Measurements from ENCODE around the gene ADAM19.
A peak's percentile ranks its signal among the peaks of the same experiment; 100 is the strongest.

The ADAM19 gene

DNA sequence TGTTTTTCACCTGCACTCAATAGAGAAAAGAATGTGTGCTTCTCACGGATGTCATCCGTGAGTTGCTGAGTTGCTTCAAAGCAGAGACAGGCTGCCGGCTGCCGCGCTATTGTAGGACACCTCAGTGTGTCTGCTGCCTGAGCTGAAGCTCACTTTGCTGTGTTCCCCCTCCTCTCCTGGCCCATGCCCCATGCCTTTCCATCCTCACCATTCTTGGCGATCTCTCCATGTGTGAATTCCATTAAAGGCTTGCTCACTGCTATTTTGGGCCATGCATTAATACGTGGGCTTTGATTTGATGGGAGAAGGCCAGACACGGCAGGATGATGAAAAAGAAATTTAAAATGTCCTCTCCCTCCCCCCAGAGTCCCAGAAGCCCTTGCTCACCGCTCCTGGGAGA, 14.5 kb downstream of the ADAM19 start:
- DNase-seq, result no peak

GRCh38 chr5:157559301-157559700, 16.3 kb downstream of the ADAM19 start:
- DNase-seq, result no peak

DNA sequence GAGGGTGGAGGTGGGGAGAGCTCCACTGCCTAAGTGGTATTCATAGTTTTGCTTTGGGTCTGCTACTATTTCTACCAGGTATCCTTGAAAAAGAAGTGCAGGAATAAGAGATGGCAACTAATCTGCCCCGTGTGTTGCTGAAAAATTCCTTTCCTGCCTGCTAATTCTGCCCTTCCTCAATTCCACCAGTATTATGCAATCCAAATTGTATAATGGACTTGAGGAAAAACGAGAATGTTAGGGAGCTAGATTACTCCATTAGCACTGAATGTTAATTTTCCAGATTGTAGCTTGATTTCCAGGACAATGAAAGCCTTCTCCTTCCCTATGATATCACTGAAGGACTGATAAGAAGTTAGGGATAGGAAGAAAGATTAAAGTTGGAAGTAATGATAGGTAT, 16.9 kb downstream of the ADAM19 start:
- DNase-seq, result no peak

- DNase-seq, result no peak
These were observed 17.5 kb downstream of the ADAM19 start for GRCh38 chr5:157558041-157558595.

DNA sequence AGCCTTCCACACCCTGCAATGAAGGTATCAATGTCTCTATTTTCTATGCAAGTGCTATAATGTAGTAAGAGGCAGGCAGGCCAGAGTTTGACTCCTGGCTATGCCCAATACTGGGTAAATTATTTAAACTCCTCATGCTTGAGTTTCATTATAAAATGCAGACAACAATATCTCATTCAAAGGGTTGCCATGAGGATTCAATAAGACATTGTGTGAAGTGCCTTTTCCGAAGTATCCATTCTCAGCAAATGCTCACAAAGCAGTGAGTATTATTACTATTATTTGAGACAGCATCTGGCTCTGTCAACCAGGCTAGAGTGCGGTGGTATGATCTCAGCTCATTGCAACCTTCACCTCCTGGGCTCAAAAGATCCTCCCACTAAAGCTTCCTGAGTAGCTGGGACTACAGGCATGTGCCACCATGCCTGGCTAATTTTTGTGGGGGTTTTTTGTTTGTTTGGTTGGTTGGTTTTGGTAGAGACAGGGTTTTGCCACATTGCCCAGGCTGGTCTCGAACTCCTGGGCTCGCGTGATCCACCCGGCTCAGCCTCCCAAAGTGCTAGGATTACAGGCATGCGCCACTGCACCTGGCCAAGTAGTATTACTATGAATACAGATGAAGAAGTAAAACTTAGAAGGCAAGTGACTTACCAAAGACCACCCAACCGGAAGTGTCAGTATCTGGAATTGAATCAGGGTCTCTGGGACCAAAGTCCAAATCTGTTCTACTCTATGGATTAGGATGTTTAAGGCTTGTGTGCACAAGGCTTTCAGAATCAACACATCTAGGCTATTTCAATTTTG, 18.8 kb downstream of the ADAM19 start:
- no peak for DNase-seq

DNA sequence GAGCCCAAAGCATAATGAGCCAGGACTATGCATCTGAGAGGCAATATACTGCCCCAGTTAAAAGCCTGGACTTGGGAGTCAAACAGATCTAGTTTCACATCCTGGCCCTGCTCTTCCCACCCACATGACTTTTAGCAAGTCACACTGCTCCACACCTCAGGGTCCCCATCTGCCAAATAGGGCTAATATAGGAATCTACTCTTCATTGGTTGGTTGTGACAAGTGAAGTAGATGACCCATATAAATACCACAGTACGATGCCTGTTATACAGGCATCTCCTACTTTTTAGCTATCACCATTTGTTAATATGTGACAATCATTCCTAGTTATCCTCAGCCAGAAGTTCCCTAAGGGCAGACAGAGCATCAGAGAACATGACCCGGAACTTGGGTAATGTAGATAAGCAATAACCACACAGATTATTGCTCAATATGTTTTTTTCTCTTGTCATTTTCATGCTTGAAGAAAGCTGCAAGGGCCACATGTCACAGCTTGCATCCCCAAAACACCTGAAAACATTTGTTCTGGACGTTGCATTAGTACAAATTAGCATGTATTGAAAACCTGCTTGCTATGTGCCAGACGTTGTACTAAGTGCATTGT, 20.4 kb downstream of the ADAM19 start:
- no peak for DNase-seq

DNA sequence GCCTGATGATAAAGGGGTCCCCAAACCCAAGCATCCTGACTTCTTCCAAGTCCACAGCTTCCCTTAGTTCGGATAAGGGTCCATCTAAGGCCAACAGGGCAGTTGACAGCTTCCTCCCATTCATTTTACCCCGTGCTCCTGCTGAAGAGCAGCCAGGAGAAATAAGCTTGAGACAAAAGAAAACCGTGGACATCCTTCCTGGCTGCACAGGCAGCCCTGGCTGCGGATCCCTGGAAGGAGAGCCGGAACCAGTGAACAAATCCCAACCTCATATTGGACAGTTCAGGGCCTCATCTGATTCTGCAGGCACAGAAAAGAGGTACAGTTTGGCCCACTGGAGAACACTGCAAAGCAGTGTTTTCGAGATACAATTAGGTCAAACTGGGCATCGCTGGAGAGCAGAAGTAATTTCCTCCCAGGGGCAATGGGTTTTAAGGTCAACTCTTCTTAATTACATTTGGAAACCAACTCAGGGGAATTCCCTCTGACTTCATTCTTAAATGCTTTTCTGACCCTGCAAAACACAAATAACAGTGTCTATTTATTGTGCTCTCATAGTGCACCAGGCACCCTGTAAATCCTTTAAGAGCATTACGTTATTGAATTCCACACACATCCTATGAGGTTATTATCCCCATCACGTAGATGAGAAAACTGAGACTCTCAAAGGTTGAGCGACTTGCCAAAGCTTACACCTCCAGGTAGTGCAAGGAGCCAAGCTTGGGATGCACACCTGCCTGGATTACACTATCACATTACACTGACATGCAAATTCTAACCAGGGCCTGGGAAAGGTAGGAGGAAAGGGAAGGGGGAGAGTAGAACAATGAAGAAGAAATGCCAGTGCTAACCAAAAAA, 21.2 kb downstream of the ADAM19 start:
- DNase-seq, result no peak

DNA sequence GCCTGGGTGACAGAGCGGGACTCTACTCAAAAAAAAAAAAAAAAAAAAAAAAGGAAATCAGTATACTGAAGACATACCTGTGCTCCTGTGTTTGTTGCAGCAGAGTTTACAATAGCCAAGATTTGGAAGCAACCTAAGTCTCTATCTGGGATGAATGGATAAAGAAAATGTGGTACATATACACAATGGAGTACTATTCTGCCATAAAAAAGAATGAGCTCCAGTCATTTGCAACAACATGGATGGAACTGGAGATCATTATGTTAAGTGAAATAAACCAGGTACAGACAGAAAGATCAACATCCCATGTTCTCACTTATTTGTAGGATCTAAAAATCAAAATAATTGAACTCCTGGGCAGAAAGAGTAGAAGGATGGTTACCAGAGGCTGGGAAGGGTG, 22.9 kb downstream of the ADAM19 start:
- no peak for DNase-seq

GRCh38 chr5:157550663-157551062, 24.9 kb downstream of the ADAM19 start:
- DNase-seq, result no peak

DNA sequence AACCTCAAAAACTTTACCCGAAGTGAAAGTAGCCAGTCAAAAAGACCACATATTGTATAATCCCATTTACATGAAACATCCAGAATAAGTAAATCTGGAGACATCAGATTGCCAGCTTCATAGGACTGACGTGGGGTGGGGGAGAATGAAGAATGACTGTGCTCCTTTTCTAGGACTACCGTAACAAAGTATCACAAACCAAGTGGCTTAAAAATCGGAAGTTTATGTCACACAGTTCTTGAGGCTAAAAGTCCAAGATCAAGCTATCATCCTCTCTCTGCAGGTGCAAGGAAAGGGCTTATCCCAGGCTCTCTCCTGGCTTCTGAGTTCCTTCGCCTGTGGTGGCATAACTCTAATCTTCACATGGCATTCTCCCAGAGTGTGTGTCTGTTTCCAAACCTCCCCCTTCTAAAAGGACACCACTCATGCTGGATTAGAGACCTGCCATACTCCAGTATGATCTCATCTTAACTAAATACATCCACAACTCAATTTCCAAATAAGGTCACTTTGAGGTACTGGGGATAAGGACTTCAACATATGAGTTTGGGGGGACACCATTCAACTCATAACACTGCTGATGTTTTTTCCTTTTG, 25.5 kb downstream of the ADAM19 start:
- DNase-seq, result no peak

- no peak for DNase-seq
These were observed 26.3 kb downstream of the ADAM19 start for GRCh38 chr5:157549283-157549629.

- DNase-seq, result no peak
These were observed 26.9 kb downstream of the ADAM19 start for GRCh38 chr5:157548513-157549282.

DNA sequence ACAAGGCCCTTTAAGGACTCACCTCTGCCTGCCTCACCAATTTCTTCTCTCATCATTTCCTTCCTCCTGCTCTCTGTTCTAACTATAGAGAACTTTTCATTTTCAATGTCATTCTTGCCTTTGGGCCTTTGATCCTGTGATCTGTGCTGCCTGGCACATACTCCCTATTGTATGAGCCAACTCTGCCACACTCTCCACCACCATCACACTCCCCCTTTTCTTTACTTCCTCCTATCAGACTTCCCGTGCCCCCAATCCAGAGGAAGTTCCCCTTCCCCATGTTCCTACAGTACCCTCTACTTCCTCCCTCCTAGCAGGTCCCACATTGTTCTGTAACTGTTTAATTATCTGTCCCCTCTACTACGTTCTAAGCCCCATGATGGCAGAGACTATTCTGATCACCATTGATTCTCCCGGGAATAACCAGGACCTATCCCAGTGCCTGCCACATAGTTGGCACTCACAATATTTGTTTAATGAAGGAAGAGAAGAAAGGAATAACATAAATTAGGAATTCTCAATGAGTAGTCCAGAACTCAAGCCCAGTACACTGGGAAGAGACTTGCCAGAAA, 27.5 kb downstream of the ADAM19 start:
- no peak for DNase-seq

DNA sequence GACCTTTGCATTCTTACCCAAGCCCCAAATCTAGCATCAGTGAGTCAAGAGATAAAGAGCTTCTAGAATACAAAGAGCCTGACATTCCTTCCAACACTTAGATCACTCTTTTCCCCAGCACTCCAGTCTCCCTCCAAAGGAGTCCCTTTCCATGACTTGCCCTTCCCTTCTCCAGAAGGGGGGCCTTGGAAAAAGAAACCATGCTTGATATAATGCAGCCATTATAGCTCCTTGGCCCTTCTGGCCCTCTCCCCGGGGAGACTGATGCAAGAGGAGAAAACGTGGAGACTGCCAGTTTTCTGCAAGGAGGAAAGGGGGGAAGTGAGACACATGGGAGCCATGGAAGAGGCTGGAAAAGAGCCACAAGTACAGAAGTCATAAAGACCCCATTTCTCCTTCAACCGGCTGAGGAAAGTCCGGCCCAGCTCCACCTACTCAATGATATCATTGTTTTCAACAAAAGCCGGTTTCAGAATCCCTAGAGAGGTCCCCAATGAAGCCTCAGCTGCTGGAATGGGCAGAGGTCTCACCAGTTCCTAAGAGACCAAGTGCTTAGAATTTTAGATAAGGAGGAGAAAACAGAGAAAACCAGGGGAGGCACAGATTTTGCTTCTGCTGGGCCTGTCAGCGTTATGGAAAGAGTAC, 29.0 kb downstream of the ADAM19 start:
- DNase-seq, result no peak

DNA sequence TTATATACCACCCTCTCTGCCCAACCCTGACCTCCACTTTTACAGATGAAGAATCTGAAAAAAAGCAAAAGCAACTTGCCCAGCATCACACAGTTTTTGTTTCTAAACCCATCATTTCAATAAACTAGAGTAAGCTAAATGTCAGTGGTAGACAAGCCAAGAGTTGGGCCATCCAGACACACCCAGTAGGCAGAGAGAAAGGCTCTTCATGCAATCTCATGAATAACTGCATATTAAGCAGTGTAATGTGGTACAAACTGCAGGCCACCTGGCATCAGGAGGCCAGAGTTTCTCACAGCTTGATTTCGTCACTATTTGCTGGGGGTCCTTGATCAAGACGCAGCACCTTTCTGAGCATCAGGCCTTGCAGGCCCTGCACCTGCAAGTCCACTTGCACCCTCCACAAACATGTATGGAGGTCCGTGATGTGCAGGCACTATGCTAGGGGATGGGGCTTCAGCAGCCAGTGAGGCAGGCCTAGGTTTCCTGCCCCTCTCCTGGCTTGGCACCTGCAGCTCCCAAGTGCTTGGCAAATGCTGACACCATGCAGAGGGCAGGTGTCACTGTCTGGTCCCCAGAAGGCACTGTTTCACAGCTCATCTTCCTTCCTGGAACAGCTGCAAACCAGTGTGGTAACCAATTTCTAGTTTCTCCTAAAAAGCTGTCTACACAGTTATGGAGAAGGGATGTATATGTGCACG, 29.8 kb downstream of the ADAM19 start:
- no peak for DNase-seq

- DNase-seq, result peak; percentile 68
These were observed 31.0 kb downstream of the ADAM19 start for GRCh38 chr5:157544623-157544989.

DNA sequence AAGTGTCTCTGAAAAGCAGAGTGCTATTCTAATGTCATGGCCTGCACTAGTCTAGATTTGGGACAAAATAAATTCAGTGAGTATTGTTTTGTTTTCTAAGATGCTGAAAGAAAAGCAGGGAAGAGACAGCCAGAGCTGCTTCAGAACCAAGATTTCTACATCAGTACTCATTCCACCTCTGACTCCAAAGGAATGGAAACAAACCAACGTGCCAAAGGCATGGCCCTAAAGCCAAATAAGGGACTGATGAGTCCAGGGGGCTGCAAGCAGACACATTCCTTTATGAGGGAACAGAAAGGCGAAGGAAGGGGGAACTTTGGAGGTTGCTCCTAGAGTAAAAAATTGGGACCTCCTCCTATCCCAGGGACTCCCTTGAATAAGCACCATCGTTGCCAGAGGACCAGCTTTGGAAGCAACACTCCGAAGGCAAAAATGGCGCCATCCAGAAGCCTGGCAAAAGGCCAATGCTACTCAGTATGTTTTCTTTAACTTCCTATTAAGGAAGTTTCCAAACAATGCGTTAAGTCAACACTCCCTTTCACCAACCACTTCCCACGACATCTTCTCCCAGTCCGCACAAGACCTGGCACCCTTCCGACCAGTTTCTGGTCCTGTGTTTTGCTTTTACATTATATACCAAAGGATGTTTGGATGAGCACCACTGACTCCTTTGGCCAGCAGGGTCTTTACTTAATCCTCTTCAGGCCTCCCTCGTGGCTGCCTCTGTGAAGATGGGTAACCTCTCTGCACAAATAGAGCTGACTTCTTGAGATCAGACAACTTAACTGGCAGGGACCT, 31.6 kb downstream of the ADAM19 start:
- no peak for DNase-seq

DNA sequence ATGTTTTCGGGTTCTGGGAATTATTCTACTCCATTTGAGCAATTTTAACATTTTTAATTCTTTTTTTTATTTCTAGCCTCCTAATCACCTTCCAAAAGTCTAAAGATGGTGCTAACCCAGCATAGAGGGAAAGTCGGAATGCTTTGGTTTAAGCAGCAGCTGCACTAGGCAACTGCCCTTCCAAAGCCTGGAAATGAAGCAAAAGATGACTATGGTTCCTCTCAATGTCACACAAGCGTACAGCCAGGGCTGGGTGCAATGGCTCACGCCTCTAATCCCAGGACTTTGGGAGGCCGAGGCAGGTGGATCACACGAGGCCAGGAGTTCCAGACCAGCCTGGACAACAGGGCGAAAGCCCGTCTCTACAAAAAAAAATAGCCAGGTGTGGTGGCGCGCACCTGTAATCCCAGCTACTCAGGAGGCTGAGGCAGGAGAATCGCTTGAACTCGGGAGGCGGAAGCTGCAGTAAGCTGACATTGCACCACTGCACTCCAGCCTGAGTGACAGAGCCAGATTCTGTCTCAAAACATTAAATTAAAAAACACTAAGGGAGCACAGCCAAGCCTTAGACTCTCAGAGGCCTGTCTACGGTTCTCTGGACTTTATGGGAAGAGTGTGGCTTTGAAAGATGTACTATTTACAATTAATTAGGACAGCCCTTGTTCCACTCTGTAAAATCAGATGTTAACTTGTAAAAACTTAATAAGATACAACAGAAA, 33.1 kb downstream of the ADAM19 start:
- DNase-seq, result no peak

DNA sequence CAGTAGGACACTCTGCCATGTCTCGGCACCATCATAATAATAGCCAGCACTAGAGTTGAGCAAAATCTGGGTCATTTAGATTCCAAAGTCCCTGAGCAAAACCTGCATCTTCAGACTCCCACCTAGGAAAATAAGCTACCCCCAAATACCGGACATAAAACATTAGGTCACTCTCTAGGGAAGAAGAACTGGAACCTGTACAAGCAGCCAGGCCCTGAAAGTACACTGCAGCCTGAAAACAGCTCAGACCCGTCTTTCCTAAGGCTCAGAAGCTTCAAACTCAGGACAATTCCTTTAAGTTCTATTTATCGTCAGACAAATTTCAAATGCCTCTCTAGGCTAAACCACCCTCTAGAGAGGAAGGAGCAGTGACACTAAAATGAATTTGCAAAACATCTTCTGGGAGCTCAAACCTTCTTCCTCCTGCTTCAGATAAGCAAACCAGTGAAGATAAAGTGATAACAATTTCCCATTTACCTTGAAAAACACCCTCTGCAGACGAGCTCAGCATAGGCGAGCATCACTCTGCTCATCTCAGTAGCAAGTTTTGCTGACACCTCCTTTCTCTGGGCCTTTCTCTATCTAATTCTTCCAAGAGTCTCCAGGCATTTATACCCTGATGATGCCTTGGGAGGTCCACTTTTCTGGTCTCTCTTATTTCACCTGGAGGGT, 34.0 kb downstream of the ADAM19 start:
- DNase-seq, result peak; percentile 54
